HG03025 (cell line): Measurements from ENCODE around the gene ARFIP2.
"Not testable (repeated sequence)": the region's sequence is repeated elsewhere in the genome, so short reads cannot be mapped to it uniquely, and the experiment has no call there.

Experiments
- ATAC-seq: cut with Tn5 transposase; IDR thresholded peaks from one replicate; pipeline ENCODE4 v1.9.1; 2021; ENCODE audit warnings: mild to moderate bottlenecking, moderate library complexity; ENCODE audit not compliant: unreplicated experiment, low FRiP score

Gene ARFIP2

DNA sequence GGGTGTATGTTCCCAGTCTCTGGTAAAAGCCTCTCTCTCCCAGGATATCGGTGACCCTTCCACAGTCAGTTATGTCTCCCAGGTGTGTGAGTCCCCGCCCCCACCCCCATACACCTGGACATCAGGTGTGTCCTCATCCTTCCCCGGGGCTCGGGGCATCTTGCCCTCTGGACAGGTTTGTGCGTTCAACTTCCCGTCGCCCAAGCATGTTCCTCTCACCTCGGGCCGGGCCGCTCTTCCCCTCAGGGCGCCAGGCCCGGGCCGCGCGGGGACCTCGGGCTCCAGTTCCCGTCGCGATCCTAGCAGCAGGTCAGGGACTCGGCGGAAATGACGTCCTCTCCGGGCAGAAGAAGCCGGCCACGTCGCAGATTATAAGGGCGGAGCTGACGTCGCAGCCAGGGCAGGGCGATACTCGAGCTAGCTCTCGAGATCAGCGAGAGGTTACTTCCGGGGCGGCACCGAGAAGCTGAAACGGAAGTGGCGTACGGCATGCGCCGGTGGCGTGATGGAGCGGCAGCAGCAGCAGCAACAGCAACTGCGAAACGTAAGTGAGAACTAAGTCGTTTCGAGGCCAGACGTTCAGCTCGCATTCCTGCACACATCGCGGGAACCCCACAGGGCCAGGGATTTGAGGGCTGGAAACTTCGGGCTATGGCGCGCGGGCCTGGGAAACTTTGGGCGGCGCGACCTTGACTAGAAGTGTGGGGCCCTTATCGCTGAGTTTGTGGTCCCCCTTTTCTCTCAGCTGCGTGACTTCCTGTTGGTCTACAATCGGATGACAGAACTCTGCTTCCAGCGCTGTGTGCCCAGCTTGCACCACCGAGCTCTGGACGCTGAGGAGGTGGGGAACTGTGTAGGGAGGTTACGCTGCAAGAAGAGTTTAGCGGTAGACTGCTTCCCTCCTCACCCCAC lies at the start of gene ARFIP2, which contains the start of gene TIMM10B:
Gene ARFIP2, minus strand, starts transcription at position 320 of the 912 bp plus-strand sequence. CDS start 910 bp downstream, outside the sequence.
Gene TIMM10B, plus strand, starts transcription at position 490 of the 912 bp plus-strand sequence. Its CDS starts 16 bp downstream, at position 506.
- ATAC-seq = peak; percentile 99

DNA sequence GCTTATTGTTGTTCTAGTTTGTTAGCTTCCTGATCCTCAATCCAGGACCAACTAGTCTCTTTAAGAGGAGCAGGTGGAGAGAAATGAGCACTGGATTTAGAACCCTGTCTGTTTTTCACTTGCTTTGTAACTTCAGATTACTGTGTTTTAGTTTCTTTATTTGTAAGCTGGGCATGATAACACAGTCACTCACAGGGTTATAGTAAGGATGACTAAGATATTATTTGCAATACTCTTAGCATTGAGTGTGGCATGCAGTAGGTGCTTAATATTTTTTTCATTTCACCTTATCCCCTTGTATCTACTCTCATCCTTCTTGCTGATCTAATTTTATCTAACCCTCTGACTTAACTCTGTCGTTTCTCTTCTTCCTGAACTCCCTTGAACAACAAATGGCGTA lies 49.7 kb upstream of the ARFIP2 start:
- no peak for ATAC-seq

DNA sequence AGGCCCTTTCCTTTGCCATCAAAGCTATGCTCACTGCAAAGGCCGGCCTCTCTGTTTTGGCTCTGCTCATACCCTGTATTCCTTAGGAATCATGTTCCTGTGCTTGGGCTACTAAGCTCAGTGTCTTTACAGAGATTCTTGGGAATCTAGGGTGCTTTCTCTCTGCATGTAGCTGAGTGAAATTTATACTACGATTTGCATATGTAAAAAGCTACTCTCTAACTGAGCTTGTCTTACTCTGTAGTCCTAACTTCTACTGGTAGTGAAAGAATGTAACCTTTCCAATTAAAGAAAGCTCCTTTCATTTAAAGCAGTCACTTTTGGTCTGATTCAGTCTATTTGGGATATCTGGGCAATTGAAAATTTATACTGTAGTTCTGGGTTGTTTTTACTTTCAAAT lies 48.1 kb upstream of the ARFIP2 start:
- no peak for ATAC-seq

- ATAC-seq = no peak
Measured at GRCh38 chr11:6526411-6527135, 45.4 kb upstream of the ARFIP2 start.

DNA sequence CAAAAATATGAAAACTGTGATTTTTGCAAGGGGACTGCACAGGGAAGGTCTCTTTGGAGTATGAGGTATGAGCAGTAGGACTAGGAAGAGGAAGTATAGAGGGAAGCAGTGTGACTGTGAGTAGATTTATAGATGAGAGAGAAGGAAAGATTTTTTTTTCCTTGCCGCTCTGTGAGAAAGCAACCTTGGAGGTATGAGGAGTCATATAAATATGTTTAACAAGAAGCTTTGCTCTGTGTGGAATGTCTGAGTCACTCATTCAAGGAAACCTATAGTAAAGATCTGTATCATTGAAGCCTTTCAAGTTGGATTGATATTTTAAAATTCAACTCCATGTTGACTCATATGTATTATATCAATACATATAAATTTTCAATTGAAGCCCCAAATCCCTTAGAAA lies 42.1 kb upstream of the ARFIP2 start:
- ATAC-seq = no peak

GRCh38 chr11:6521946-6522345 lies 40.8 kb upstream of the ARFIP2 start:
- not testable (repeated sequence) for ATAC-seq

DNA sequence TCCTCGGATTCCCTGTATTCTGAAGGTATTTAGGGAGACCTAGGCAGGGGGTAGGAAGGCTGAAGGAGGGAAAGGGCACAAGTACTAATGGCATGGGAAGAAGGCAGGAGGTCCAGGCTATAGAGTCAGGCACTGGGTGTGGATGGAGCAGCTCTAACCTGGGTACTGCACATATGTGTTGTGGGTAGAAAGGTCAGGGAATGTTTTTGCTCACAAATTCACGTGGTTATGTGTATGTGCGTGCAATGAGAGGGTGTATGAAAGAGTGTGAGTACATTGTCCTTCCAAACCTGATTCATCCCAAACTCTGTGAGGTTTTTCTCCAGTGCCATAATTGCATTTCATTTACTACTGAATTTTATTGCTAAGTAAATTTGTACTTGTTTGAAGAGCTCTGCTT lies 39.1 kb upstream of the ARFIP2 start:
- ATAC-seq = no peak

- ATAC-seq = no peak
Measured at GRCh38 chr11:6516865-6517264, 35.7 kb upstream of the ARFIP2 start.

- no peak for ATAC-seq
Measured at GRCh38 chr11:6505577-6506240, 24.6 kb upstream of the ARFIP2 start.

DNA sequence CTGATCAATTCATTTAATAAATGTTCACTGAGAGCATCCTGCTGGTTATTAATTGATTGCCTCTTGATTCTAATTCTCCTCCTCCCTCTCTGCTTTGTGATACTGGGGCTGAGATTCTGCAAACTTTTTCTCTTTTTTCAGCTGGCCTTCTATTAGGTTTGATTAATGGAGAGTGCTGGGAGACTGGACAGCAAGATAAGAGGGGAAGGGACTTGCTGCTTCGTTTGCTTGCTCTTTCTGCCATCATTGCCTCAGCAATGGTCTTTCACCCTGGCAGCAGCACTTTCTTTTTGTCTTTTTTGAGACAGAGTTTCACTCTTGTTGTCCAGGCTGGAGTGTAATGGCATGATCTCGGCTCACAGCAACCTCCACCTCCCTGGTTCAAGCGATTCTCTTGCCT lies 23.0 kb upstream of the ARFIP2 start:
- ATAC-seq = no peak

DNA sequence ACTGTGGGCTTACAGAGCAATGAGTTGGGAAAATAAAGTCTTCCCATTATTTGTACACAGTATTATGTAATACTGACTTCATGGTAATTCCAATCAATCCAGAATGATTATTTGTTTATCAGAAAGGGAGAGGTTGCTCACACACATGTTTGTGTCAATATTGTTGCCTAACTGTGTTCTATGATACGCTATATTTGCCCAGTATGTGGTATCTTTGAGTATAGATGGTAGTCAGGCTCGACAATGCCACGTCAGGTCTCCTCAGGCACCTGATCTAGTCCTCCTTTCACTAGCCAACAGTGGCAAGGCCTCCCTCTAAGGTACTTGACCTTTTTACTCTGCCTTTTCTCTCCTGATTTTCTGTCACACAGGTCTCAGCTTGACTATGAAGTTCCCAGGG lies 21.3 kb upstream of the ARFIP2 start:
- no peak for ATAC-seq

DNA sequence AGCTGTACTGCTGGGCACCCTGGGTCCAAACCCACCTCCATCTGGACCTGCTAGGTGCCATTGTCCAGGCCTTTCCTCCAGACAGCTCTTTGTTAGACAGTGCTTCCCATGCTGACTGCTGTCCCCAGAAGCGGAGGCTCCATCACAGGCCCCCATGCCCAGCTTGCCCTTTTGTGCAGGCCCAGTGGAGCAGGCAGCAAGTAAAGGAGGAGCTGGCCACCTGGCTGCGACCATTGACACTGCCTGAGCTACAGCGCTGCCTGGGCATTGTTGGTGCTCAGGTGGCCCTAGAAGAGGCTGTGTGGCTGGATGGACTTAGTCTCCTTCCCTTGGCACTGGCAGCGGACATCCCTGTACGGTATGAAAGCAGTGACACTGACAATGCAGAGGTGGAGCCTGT lies 17.4 kb upstream of the ARFIP2 start:
- no peak for ATAC-seq

DNA sequence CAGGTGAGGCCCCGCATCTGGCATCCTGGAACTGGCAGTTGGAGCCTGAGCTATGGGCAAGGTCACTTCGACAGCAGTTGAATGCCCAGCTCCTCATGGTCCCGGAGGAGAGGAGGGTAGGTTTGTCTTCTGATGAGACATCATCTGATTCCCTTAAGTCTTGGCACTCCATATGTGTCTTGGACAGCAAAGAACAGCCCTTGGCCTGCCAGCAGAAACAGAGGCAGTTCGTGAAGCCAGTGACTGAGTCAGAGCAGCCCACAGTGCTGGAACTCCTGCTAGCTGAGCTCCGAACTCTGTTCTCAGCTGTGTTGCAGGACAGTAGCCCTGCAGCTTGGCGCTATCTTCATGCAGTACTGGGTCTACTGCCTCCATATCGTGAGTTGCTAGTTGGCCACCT lies 17.0 kb upstream of the ARFIP2 start:
- ATAC-seq = no peak

GRCh38 chr11:6497069-6497839 lies 16.1 kb upstream of the ARFIP2 start, which contains the start of gene DNHD1:
TSS of gene DNHD1 (plus strand) at chr11:6497280. CDS start at chr11:6498216, 936 bp downstream.
- ATAC-seq = no peak

GRCh38 chr11:6489306-6489705 lies 8.2 kb upstream of the ARFIP2 start:
- ATAC-seq = no peak

- ATAC-seq = no peak
Measured at GRCh38 chr11:6488821-6489220, 7.7 kb upstream of the ARFIP2 start.

DNA sequence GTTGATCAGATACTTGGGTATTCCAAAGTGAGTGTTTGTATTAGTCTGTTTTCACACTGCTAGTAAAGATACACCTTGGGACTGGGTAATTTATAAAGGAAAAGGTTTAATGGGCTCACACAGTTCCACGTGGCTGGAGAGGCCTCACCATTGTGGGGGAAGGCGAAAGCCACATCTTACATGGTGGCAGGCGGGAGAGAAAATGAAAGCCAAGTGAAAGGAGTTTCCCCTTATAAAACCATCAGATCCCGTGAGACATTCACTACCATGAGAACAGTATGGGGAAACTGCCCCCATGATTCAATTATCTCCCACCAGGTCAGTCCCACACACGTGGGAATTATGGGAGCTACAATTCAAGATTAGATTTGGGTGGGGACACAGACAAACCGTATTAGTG lies 7.2 kb upstream of the ARFIP2 start:
- no peak for ATAC-seq

DNA sequence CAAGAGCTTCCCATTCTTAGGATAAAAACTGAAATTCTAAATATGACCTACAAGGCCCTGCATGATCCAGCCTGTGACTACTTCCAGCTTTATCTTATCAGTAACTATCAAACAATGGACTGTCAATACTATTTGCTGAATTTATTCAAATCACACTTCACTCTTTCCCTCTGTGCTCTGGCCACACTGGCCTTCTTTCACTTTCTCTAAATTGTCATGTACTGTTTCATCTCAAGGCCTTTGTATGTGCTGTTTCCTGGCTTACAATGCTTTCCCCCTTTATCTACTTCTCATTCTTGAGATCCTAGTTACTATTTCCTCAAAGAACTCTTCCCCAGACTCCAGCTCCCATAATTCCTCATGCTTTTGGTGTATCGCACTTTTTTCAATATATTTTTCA lies 5.8 kb upstream of the ARFIP2 start:
- no peak for ATAC-seq

- no peak for ATAC-seq
Measured at GRCh38 chr11:6486256-6486655, 5.1 kb upstream of the ARFIP2 start.

GRCh38 chr11:6485661-6486060 lies 4.5 kb upstream of the ARFIP2 start:
- ATAC-seq = no peak
